ENCODE measurements around the gene GLP1R.
"Not testable (repeated sequence)": the region's sequence is repeated elsewhere in the genome, so short reads cannot be mapped to it uniquely, and the experiment has no call there.

Gene GLP1R

DNA sequence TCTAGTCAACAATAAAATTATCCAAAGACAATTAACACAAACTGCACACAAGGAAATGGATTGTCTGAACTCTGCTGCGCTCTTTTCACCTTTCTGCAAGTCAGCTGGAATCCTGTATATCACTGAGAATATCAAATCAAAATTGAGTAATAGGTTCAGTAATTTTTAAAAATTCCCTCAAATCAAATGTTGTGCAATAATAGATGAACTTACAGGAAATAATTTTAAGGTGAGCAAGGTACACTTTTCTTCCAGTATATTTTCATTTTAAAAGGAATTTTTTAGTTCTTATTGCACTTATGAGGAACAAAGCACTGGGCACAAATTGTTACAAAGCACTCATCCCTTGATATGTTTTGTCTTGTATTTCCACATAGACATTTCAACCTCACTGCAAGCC, 65.2 kb downstream of the GLP1R start:
- Histone ChIP-seq H3K9me3 (ENCODE audit: control insufficient read depth in 5 of 5, low read length in 5 of 5) (no peaks in the 10 kb centered on the region), H3K27me3 (ENCODE audit: control insufficient read depth in 5 of 5, insufficient read depth in 4 of 5, low read length in 5 of 5) (no peaks in the 10 kb centered on the region), H3K4me1 (ENCODE audit: control insufficient read depth in 5 of 5, insufficient read depth in 5 of 5, low read length in 5 of 5) (peaks cover 3 to 20% (median 16%) of the 10 kb centered on the region in 5 donors), H3K27ac (ENCODE audit: low read depth, low read length) (peak overlapping the region; percentile 81), H3K36me3 (ENCODE audit: control insufficient read depth in 5 of 5, insufficient read depth in 5 of 5, low read length in 5 of 5) (peaks cover 14 to 17% (median 17%) of the 10 kb centered on the region in 5 donors), H3K9ac (ENCODE audit: low read length in 5 of 5) (peak overlapping the region in 3 of 5 donors; percentile 87 to 93 (median 89)), H3K4me3 (ENCODE audit: low read depth in 1 of 5, low read length in 5 of 5) (peak overlapping the region in 4 of 5 donors; percentile 78 to 90 (median 80))

DNA sequence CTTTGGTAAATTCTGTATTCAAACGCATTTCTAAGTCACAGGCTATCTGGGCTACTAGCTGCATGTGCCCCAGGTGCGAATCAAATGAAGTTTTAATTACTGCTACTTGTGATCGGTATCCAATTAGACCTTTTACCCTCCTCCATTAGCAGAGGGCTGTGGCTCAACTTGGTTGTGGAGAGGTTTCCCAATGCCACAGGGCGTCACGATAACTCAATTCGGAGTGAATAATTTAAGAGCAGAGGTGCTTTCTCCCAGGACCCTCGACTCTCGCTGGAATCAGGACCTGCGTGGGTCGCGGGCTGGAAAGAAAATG, 65.8 kb downstream of the GLP1R start:
- Histone ChIP-seq H3K9me3 (ENCODE audit: control insufficient read depth in 5 of 5, low read length in 5 of 5) (peaks cover 0 to 3% (median 0%) of the 10 kb centered on the region in 5 donors), H3K9ac (ENCODE audit: low read length in 5 of 5) (peak overlapping the region in 4 of 5 donors; percentile 87 to 96 (median 91))

DNA sequence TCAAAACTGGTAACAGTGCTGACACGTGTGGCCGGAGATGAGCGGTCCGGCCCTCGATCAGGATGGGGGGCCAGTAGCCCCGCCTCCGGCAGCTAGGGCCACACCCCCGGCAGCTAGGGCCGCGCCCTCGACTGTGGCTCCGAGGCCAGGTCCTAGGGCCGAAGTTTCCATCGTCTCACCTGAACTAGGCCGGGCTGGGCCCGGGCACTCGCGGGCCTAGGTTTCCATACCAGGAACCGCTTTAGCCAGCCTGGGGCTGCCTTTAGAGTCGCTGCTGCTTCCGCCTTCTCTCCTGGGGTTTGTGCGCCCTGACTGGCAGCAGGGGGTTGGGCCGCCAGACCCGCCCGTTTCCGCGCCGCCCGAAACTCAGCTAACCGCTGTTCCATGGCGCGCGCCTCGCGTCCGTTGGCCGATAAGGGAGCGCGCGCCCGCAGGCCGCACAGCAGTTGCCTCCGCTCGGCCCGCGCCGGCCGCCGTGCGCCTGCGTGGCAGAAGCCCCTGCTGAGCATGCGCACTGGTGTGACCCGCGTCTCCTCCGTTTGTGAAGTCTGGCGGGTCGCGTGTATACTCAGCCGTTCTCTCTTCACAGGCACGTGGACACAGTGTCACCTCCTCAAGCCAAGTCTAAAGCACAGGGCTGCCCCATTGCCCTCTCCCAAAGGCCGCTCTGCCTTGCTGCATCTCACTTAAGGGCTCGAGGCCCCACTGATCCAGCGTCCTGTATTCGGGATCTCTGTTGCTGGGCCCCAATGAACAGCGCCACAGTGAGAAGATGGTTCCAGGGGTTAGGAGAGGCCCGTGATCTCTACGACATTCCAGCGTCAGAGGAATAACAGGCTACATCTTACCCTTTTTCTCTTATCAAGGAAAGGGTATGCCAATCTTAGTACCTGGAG, 66.4 kb downstream of the GLP1R start, which contains the start of gene SAYSD1:
Gene SAYSD1, minus strand, starts transcription at position 483 of the 896 bp plus-strand sequence. Its CDS starts 97 bp downstream, at position 386.
- Histone ChIP-seq H3K27ac (ENCODE audit: low read depth, low read length) (peak within 1 kb of the TSS; percentile 81), H3K27me3 (ENCODE audit: control insufficient read depth in 5 of 5, insufficient read depth in 4 of 5, low read length in 5 of 5) (no peaks in the 10 kb centered on the region), H3K4me3 (ENCODE audit: low read depth in 1 of 5, low read length in 5 of 5) (peak within 1 kb of the TSS; percentile 78 to 90 (median 82)), H3K9ac (ENCODE audit: low read length in 5 of 5) (peak within 1 kb of the TSS; percentile 32 to 96 (median 89)), H3K9me3 (ENCODE audit: control insufficient read depth in 5 of 5, low read length in 5 of 5) (peaks cover 0 to 3% (median 0%) of the 10 kb centered on the region in 5 donors), H3K36me3 (ENCODE audit: control insufficient read depth in 5 of 5, insufficient read depth in 5 of 5, low read length in 5 of 5) (peaks cover 2 to 12% (median 6%) of the 10 kb centered on the region in 5 donors), H3K4me1 (ENCODE audit: control insufficient read depth in 5 of 5, insufficient read depth in 5 of 5, low read length in 5 of 5) (peaks cover 3 to 20% (median 16%) of the 10 kb centered on the region in 5 donors)

More for the DNA sequence above, 65.8 kb downstream of the GLP1R start:
- Histone ChIP-seq H3K27ac (ENCODE audit: low read depth, low read length) (peak overlapping the region; percentile 81), H3K36me3 (ENCODE audit: control insufficient read depth in 5 of 5, insufficient read depth in 5 of 5, low read length in 5 of 5) (peaks cover 8 to 17% (median 12%) of the 10 kb centered on the region in 5 donors), H3K4me1 (ENCODE audit: control insufficient read depth in 5 of 5, insufficient read depth in 5 of 5, low read length in 5 of 5) (peaks cover 3 to 20% (median 16%) of the 10 kb centered on the region in 5 donors), H3K4me3 (ENCODE audit: low read depth in 1 of 5, low read length in 5 of 5) (peak overlapping the region; percentile 78 to 90 (median 82)), H3K27me3 (ENCODE audit: control insufficient read depth in 5 of 5, insufficient read depth in 4 of 5, low read length in 5 of 5) (no peaks in the 10 kb centered on the region)

DNA sequence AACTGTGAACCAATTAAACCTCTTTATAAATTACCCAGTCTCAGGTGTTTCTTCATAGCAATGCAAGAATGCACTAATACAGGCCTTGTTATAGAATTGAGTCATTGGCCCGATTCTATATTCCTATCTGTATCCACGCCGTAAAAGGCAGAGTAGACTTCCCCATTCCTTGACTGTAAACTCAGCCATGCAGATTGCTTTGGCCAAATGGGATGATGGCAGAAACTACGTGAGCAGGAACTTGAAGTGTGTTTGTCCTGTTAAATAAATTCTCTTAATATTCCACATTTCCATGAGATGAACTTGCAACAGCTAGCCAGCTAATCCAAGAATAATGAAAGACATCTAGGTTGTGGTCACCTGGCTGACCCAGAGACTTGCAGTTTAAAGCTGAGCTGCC, 70.3 kb downstream of the GLP1R start:
- H3K9ac ChIP-seq (ENCODE audit: low read length in 5 of 5): no peak overlapping the region
- peaks cover 3 to 15% (median 12%) of the 10 kb centered on the region in 5 donors for H3K4me1 ChIP-seq (ENCODE audit: control insufficient read depth in 5 of 5, insufficient read depth in 5 of 5, low read length in 5 of 5)
- no peaks in the 10 kb centered on the region for H3K36me3 ChIP-seq (ENCODE audit: control insufficient read depth in 5 of 5, insufficient read depth in 5 of 5, low read length in 5 of 5)
- no peak overlapping the region for H3K27ac ChIP-seq (ENCODE audit: low read depth, low read length)
- H3K27me3 ChIP-seq (ENCODE audit: control insufficient read depth in 5 of 5, insufficient read depth in 4 of 5, low read length in 5 of 5): no peaks in the 10 kb centered on the region
- no peak overlapping the region for H3K4me3 ChIP-seq (ENCODE audit: low read depth in 1 of 5, low read length in 5 of 5)
- peaks cover 0 to 3% (median 0%) of the 10 kb centered on the region in 5 donors for H3K9me3 ChIP-seq (ENCODE audit: control insufficient read depth in 5 of 5, low read length in 5 of 5)

DNA sequence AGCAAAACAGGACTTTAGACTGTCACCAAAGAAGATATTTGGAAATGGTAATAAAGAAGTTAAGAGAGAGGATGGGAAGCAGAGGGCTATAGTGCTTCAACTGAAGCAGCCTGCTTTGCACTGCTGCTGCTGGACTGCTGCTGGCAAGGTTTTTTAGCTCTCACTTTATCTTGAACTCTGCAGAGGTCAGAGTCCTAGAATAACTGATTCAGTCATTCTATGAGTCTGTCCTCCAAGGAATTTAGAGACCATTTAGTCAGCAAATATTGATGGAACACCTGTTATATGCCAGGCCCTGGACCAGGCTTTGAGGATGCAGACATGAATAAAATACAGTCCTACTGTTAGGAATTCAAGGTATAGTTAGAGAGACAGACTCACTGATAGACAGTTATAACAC, 75.5 kb downstream of the GLP1R start:
- Histone ChIP-seq H3K9ac (ENCODE audit: low read length in 5 of 5) (no peak overlapping the region), H3K9me3 (ENCODE audit: control insufficient read depth in 5 of 5, low read length in 5 of 5) (no peaks in the 10 kb centered on the region), H3K27ac (ENCODE audit: low read depth, low read length) (no peak overlapping the region), H3K4me3 (ENCODE audit: low read depth in 1 of 5, low read length in 5 of 5) (no peak overlapping the region), H3K36me3 (ENCODE audit: control insufficient read depth in 5 of 5, insufficient read depth in 5 of 5, low read length in 5 of 5) (no peaks in the 10 kb centered on the region), H3K4me1 (ENCODE audit: control insufficient read depth in 5 of 5, insufficient read depth in 5 of 5, low read length in 5 of 5) (no peaks in the 10 kb centered on the region), H3K27me3 (ENCODE audit: control insufficient read depth in 5 of 5, insufficient read depth in 4 of 5, low read length in 5 of 5) (no peaks in the 10 kb centered on the region)

DNA sequence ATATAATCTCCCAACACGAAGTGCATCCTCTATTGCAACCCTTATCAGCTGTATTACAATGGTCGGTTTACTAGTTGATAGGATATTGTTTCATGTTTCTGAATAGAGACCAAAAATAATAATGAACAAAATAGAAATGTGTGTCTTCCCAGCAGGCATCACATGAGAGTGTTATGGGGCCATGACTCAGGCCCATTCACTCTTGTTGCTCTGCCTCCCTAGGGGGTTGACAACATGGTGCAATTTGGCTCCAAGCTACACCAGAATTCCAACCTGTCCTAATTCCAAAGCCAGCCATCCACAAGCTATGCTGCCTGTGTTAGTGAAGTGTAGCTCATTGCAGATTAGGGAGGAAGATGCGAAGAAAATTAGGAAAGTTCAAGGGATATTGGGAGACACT, 79.5 kb downstream of the GLP1R start:
- H3K27me3 ChIP-seq (ENCODE audit: control insufficient read depth in 5 of 5, insufficient read depth in 4 of 5, low read length in 5 of 5): no peaks in the 10 kb centered on the region
- H3K36me3 ChIP-seq (ENCODE audit: control insufficient read depth in 5 of 5, insufficient read depth in 5 of 5, low read length in 5 of 5): no peaks in the 10 kb centered on the region
- no peaks in the 10 kb centered on the region for H3K4me1 ChIP-seq (ENCODE audit: control insufficient read depth in 5 of 5, insufficient read depth in 5 of 5, low read length in 5 of 5)
- no peak overlapping the region for H3K4me3 ChIP-seq (ENCODE audit: low read depth in 1 of 5, low read length in 5 of 5)
- H3K9me3 ChIP-seq (ENCODE audit: control insufficient read depth in 5 of 5, low read length in 5 of 5): peaks cover 0 to under 1% (median 0%) of the 10 kb centered on the region in 5 donors
- H3K27ac ChIP-seq (ENCODE audit: low read depth, low read length): no peak overlapping the region
- no peak overlapping the region for H3K9ac ChIP-seq (ENCODE audit: low read length in 5 of 5)

DNA sequence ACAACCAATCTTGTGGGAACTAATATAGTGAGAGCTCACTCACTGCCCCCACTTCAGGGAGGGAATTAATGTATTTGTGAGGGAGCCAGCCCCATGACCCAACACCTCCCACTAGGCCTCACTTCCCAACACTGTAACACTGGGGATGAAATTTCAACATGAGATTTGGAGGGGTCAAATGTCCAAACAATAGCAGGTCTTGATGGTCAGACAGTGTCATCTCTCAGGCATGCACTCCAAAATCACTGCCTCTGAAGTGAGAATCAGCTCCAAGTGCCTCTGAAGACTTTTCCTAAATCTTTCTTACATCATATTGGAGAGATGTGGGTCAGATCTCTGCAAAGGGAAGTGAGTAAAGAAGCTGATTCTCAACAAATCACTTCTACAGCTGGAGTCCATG, 80.3 kb downstream of the GLP1R start:
- Histone ChIP-seq H3K36me3 (ENCODE audit: control insufficient read depth in 5 of 5, insufficient read depth in 5 of 5, low read length in 5 of 5) (no peaks in the 10 kb centered on the region), H3K9me3 (ENCODE audit: control insufficient read depth in 5 of 5, low read length in 5 of 5) (peaks cover 0 to 4% (median 0%) of the 10 kb centered on the region in 5 donors), H3K4me3 (ENCODE audit: low read depth in 1 of 5, low read length in 5 of 5) (no peak overlapping the region), H3K4me1 (ENCODE audit: control insufficient read depth in 5 of 5, insufficient read depth in 5 of 5, low read length in 5 of 5) (no peaks in the 10 kb centered on the region), H3K27me3 (ENCODE audit: control insufficient read depth in 5 of 5, insufficient read depth in 4 of 5, low read length in 5 of 5) (no peaks in the 10 kb centered on the region), H3K9ac (ENCODE audit: low read length in 5 of 5) (no peak overlapping the region), H3K27ac (ENCODE audit: low read depth, low read length) (no peak overlapping the region)

DNA sequence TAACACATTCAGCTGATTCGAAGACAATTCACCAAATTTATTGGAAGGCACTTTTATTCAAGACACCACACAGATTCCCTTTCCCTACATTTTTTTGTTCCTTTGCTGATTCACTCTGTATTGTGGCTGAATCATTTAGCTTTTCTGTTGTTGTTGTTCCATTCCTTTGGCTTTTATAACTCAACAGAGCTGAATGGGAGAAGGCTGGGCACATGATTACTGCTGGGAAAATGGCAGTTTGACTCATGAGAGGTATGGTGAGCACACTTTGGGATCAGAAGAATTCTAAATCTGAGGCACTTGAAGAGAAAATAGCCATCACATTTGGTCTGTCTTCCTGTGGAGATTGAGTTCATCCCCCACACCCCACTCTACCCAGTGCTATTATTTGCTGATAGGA, 82.1 kb downstream of the GLP1R start:
- H3K36me3 ChIP-seq (ENCODE audit: control insufficient read depth in 5 of 5, insufficient read depth in 5 of 5, low read length in 5 of 5): no peaks in the 10 kb centered on the region
- no peak overlapping the region for H3K4me3 ChIP-seq (ENCODE audit: low read depth in 1 of 5, low read length in 5 of 5)
- no peaks in the 10 kb centered on the region for H3K27me3 ChIP-seq (ENCODE audit: control insufficient read depth in 5 of 5, insufficient read depth in 4 of 5, low read length in 5 of 5)
- H3K27ac ChIP-seq (ENCODE audit: low read depth, low read length): no peak overlapping the region
- H3K9me3 ChIP-seq (ENCODE audit: control insufficient read depth in 5 of 5, low read length in 5 of 5): peaks cover 0 to 4% (median 0%) of the 10 kb centered on the region in 5 donors
- no peak overlapping the region for H3K9ac ChIP-seq (ENCODE audit: low read length in 5 of 5)
- H3K4me1 ChIP-seq (ENCODE audit: control insufficient read depth in 5 of 5, insufficient read depth in 5 of 5, low read length in 5 of 5): no peaks in the 10 kb centered on the region

DNA sequence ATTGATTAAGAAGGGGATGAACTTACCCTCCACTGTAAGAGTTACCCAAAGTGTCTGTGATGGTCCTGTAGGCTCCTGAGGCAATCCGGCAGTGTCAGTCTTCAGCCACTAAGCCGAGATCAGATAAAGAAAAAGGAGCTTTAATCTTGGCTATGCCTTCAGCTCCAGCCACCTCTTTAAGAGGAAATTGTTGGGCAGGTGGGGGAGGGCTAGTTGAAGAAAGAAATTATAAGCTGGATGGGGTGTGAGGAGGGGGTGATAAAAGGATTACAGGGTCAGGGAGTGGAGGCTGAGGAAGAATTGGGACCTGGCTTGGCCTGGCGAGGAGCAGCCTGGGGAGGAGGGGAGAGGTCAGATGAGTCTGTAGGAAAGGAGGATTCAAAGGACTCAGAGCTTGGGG, 86.2 kb downstream of the GLP1R start:
- not testable (repeated sequence) for H3K9ac ChIP-seq (ENCODE audit: low read length in 5 of 5); H3K27me3 ChIP-seq (ENCODE audit: control insufficient read depth in 5 of 5, insufficient read depth in 4 of 5, low read length in 5 of 5); H3K36me3 ChIP-seq (ENCODE audit: control insufficient read depth in 5 of 5, insufficient read depth in 5 of 5, low read length in 5 of 5); H3K4me1 ChIP-seq (ENCODE audit: control insufficient read depth in 5 of 5, insufficient read depth in 5 of 5, low read length in 5 of 5); H3K27ac ChIP-seq (ENCODE audit: low read depth, low read length); H3K4me3 ChIP-seq (ENCODE audit: low read depth in 1 of 5, low read length in 5 of 5)
- H3K9me3 ChIP-seq (ENCODE audit: control insufficient read depth in 5 of 5, low read length in 5 of 5): peaks cover 5 to 12% (median 6%) of the 10 kb centered on the region in 5 donors

DNA sequence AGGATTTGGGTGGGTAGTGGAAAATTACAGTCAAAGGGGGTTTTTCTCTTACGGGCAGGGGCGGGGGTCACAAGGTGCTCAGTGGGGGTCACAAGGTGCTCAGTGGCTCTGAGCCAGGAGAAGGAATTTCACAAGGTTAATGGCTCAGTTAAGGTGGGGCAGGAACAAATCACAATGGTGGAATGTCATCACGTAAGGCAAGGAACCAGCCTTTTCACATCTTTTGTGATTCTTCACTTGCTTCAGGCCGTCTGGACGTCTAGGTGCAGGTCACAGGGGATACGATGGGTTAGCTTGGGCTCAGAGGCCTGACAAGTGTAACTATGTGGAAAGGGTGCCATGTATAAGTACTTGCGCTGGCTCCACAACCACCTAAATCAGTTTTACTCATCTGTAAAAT, 87.6 kb downstream of the GLP1R start:
- not testable (repeated sequence) for H3K27ac ChIP-seq (ENCODE audit: low read depth, low read length); H3K4me1 ChIP-seq (ENCODE audit: control insufficient read depth in 5 of 5, insufficient read depth in 5 of 5, low read length in 5 of 5); H3K4me3 ChIP-seq (ENCODE audit: low read depth in 1 of 5, low read length in 5 of 5); H3K9ac ChIP-seq (ENCODE audit: low read length in 5 of 5); H3K36me3 ChIP-seq (ENCODE audit: control insufficient read depth in 5 of 5, insufficient read depth in 5 of 5, low read length in 5 of 5); H3K27me3 ChIP-seq (ENCODE audit: control insufficient read depth in 5 of 5, insufficient read depth in 4 of 5, low read length in 5 of 5)
- H3K9me3 ChIP-seq (ENCODE audit: control insufficient read depth in 5 of 5, low read length in 5 of 5): peaks cover 5 to 12% (median 6%) of the 10 kb centered on the region in 5 donors

Measured in subcutaneous abdominal adipose tissue (tissue), 5 donors.